ENCODE results near the gene POLR3A. TPM values are rescaled to one million over a fixed set of nuclear protein-coding genes. Genes with fewer than 3 reads are reported as not detected.

POLR3A gene
- polyA plus RNA-seq, 1 of the 3 experiments (the other 2 are of a cell fraction): 10.8 TPM

DNA sequence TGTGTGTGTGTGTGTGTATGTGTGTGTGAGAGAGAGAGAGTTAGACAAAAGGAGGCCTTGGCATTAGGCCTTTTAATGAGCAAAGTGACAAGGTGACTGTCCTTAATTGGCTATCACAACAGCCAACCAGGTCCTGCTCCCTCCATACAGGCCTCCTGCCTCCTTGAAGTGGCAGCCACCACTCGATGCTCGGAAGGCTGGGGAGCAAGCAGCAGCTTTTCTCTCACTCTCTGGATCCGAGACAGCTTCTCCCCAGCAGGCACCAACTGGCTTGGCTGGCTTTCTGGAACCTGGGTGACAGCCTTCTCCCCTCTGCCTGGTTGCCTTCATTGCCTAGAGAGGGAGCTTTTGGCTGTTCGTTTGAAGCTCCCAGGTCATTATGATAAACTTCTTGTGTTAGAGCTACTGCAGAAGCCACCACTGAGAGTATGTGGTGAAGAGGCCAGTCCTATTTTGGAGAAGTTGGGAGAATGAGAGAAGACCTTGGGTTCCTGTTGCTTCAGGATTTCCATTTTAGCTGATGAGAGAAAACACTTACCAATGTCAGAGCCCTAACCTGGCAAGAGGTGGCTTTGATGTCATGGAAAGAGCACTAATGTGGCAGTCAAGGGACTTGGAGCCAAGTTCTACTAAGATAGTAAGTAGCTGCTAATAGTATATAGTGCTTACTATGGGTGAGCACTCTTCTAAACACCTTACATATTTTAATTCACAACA, 42.0 kb upstream of the POLR3A start:
- Histone ChIP-seq H3K9ac (no peak overlapping the region), H3K4me1 (ENCODE audit: control insufficient read depth in 1 of 2, insufficient read depth in 2 of 2, low read depth in 1 of 2, low read length in 1 of 2) (no peaks in the 10 kb centered on the region), H3K4me2 (no peak overlapping the region), H3K27me3 (ENCODE audit: insufficient read depth) (no peaks in the 10 kb centered on the region), H3K27ac (ENCODE audit: low read depth in 2 of 2, low read length in 1 of 2) (no peak overlapping the region), H3F3A (replicated peaks; ENCODE audit: insufficient read depth) (no peaks in the 10 kb centered on the region), H3K9me2 (no peaks in the 10 kb centered on the region), H3K79me2 (ENCODE audit: insufficient read depth) (no peaks in the 10 kb centered on the region), H4K20me1 (ENCODE audit: insufficient read depth) (no peaks in the 10 kb centered on the region), H3K9me3 (no peaks in the 10 kb centered on the region), H2AFZ (ENCODE audit: low read depth) (no peak overlapping the region), H3K4me3 (ENCODE audit: low read depth in 2 of 2, low read length in 1 of 2) (no peak overlapping the region), H3K36me3 (replicated peaks in 1 of 2; ENCODE audit: control insufficient read depth in 1 of 2, insufficient read depth in 2 of 2, low read length in 1 of 2) (no peaks in the 10 kb centered on the region)
- CTCF ChIA-PET: interaction anchor here (1.5 to 2.6 kb wide), 2 partner anchors 24 to 38 kb away, joined by 3 to 15 read pairs; no protein-coding TSS in a partner anchor
- WGBS (ENCODE audit: low lambda C conversion rate): 0% methylated on average over 1 of the region's 4 CpGs
- POLR2A ChIA-PET: no interaction called here
- TF ChIP-seq, protein P1, sequence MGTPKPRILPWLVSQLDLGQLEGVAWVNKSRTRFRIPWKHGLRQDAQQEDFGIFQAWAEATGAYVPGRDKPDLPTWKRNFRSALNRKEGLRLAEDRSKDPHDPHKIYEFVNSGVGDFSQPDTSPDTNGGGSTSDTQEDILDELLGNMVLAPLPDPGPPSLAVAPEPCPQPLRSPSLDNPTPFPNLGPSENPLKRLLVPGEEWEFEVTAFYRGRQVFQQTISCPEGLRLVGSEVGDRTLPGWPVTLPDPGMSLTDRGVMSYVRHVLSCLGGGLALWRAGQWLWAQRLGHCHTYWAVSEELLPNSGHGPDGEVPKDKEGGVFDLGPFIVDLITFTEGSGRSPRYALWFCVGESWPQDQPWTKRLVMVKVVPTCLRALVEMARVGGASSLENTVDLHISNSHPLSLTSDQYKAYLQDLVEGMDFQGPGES (IDR thresholded peaks at IDR 0.05; ENCODE audit: low read depth, low read length): no peak
- no peak for TF ChIP-seq EZH2phosphoT487 (IDR thresholded peaks at IDR 0.05; ENCODE audit: borderline replicate concordance, low read depth)
- no peak for TF ChIP-seq SMC3 (IDR thresholded peaks at IDR 0.05; ENCODE audit: low read depth, low read length)
- TF ChIP-seq, protein P2, sequence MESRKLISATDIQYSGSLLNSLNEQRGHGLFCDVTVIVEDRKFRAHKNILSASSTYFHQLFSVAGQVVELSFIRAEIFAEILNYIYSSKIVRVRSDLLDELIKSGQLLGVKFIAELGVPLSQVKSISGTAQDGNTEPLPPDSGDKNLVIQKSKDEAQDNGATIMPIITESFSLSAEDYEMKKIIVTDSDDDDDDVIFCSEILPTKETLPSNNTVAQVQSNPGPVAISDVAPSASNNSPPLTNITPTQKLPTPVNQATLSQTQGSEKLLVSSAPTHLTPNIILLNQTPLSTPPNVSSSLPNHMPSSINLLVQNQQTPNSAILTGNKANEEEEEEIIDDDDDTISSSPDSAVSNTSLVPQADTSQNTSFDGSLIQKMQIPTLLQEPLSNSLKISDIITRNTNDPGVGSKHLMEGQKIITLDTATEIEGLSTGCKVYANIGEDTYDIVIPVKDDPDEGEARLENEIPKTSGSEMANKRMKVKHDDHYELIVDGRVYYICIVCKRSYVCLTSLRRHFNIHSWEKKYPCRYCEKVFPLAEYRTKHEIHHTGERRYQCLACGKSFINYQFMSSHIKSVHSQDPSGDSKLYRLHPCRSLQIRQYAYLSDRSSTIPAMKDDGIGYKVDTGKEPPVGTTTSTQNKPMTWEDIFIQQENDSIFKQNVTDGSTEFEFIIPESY (IDR thresholded peaks at IDR 0.05; ENCODE audit: borderline replicate concordance, low read depth): no peak
- TF ChIP-seq ELF1 (IDR thresholded peaks at IDR 0.05): no peak
- TF ChIP-seq MEF2A (IDR thresholded peaks at IDR 0.05; ENCODE audit: borderline replicate concordance, low read depth): no peak
- no peak for TF ChIP-seq CHD2 (IDR thresholded peaks at IDR 0.05; ENCODE audit: low read length, partially characterized antibody)
- TF ChIP-seq RFX5 (IDR thresholded peaks at IDR 0.05; ENCODE audit: low read length): no peak
- TF ChIP-seq MXI1 (IDR thresholded peaks at IDR 0.05; ENCODE audit: low read depth, low read length): no peak
- no peak for TF ChIP-seq FOSL2 (IDR thresholded peaks at IDR 0.05; ENCODE audit: borderline replicate concordance, low read depth)
- no peak for TF ChIP-seq RAD21 (IDR thresholded peaks at IDR 0.05; ENCODE audit: low read length)
- no peak for TF ChIP-seq FOXM1 (IDR thresholded peaks at IDR 0.05; ENCODE audit: low read depth)
- TF ChIP-seq RXRA (IDR thresholded peaks at IDR 0.05; ENCODE audit: borderline replicate concordance, low read depth): no peak
- no peak for TF ChIP-seq EP300 (IDR thresholded peaks at IDR 0.05; ENCODE audit: borderline replicate concordance in 1 of 2, low read depth in 1 of 2, low read length in 1 of 2)
- TF ChIP-seq, protein P3, sequence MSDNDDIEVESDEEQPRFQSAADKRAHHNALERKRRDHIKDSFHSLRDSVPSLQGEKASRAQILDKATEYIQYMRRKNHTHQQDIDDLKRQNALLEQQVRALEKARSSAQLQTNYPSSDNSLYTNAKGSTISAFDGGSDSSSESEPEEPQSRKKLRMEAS (IDR thresholded peaks at IDR 0.05; ENCODE audit: low read depth): no peak
- TF ChIP-seq, protein P4, sequence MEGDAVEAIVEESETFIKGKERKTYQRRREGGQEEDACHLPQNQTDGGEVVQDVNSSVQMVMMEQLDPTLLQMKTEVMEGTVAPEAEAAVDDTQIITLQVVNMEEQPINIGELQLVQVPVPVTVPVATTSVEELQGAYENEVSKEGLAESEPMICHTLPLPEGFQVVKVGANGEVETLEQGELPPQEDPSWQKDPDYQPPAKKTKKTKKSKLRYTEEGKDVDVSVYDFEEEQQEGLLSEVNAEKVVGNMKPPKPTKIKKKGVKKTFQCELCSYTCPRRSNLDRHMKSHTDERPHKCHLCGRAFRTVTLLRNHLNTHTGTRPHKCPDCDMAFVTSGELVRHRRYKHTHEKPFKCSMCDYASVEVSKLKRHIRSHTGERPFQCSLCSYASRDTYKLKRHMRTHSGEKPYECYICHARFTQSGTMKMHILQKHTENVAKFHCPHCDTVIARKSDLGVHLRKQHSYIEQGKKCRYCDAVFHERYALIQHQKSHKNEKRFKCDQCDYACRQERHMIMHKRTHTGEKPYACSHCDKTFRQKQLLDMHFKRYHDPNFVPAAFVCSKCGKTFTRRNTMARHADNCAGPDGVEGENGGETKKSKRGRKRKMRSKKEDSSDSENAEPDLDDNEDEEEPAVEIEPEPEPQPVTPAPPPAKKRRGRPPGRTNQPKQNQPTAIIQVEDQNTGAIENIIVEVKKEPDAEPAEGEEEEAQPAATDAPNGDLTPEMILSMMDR (IDR thresholded peaks at IDR 0.05): no peak
- TF ChIP-seq, protein P5, sequence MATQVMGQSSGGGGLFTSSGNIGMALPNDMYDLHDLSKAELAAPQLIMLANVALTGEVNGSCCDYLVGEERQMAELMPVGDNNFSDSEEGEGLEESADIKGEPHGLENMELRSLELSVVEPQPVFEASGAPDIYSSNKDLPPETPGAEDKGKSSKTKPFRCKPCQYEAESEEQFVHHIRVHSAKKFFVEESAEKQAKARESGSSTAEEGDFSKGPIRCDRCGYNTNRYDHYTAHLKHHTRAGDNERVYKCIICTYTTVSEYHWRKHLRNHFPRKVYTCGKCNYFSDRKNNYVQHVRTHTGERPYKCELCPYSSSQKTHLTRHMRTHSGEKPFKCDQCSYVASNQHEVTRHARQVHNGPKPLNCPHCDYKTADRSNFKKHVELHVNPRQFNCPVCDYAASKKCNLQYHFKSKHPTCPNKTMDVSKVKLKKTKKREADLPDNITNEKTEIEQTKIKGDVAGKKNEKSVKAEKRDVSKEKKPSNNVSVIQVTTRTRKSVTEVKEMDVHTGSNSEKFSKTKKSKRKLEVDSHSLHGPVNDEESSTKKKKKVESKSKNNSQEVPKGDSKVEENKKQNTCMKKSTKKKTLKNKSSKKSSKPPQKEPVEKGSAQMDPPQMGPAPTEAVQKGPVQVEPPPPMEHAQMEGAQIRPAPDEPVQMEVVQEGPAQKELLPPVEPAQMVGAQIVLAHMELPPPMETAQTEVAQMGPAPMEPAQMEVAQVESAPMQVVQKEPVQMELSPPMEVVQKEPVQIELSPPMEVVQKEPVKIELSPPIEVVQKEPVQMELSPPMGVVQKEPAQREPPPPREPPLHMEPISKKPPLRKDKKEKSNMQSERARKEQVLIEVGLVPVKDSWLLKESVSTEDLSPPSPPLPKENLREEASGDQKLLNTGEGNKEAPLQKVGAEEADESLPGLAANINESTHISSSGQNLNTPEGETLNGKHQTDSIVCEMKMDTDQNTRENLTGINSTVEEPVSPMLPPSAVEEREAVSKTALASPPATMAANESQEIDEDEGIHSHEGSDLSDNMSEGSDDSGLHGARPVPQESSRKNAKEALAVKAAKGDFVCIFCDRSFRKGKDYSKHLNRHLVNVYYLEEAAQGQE (IDR thresholded peaks at IDR 0.05; ENCODE audit: low read depth, low read length): no peak
- TF ChIP-seq, protein P6, sequence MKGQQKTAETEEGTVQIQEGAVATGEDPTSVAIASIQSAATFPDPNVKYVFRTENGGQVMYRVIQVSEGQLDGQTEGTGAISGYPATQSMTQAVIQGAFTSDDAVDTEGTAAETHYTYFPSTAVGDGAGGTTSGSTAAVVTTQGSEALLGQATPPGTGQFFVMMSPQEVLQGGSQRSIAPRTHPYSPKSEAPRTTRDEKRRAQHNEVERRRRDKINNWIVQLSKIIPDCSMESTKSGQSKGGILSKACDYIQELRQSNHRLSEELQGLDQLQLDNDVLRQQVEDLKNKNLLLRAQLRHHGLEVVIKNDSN (IDR thresholded peaks at IDR 0.05; ENCODE audit: borderline replicate concordance, low read depth): no peak
- TF ChIP-seq, protein P7, sequence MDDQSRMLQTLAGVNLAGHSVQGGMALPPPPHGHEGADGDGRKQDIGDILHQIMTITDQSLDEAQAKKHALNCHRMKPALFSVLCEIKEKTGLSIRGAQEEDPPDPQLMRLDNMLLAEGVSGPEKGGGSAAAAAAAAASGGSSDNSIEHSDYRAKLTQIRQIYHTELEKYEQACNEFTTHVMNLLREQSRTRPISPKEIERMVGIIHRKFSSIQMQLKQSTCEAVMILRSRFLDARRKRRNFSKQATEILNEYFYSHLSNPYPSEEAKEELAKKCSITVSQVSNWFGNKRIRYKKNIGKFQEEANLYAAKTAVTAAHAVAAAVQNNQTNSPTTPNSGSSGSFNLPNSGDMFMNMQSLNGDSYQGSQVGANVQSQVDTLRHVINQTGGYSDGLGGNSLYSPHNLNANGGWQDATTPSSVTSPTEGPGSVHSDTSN (IDR thresholded peaks at IDR 0.05): no peak
- TF ChIP-seq POLR2AphosphoS5 (IDR thresholded peaks at IDR 0.05; ENCODE audit: low read depth, low read length): no peak
- no peak for DNase-seq

Measured in SK-N-SH (cell line).